HEK293 (cell line): ENCODE data around the gene ZSCAN31.

Experiments
- YY1 ChIP-seq: fragments of 450-650 bp; formaldehyde crosslinking; IDR thresholded peaks from 2 replicates; pipeline ENCODE4 v1.5.1; 2018; ENCODE audit warnings: missing biosample characterization, missing genetic modification characterization
- ZNF114 ChIP-seq: fragments of 450-650 bp; formaldehyde crosslinking; IDR thresholded peaks from 2 replicates; pipeline ENCODE4 v1.5.0; 2017; ENCODE audit warnings: missing biosample characterization, missing genetic modification characterization
- ZNF596 ChIP-seq: fragments of 450-650 bp; IDR thresholded peaks from 2 replicates; pipeline ENCODE4 v1.5.0; 2018; ENCODE audit warnings: missing biosample characterization, mild to moderate bottlenecking, missing genetic modification characterization, moderate library complexity
- ZNF768 ChIP-seq: fragments of 450-650 bp; formaldehyde crosslinking; IDR thresholded peaks from 2 replicates; pipeline ENCODE4 v1.5.1; 2018; ENCODE audit warnings: missing biosample characterization, mild to moderate bottlenecking, missing genetic modification characterization
- TF ChIP-seq, protein P1 (sequence below): fragments of 450-650 bp; formaldehyde crosslinking; IDR thresholded peaks from 2 replicates; pipeline ENCODE4 v1.5.1; 2016; ENCODE audit warnings: missing biosample characterization, missing genetic modification characterization
- TF ChIP-seq, protein P2 (sequence below): fragments of 450-650 bp; formaldehyde crosslinking; IDR thresholded peaks from 2 replicates; pipeline ENCODE4 v1.5.1; 2016; ENCODE audit warnings: missing biosample characterization, missing genetic modification characterization
- TF ChIP-seq, protein P3 (sequence below): fragments of 450-650 bp; formaldehyde crosslinking; IDR thresholded peaks from 2 replicates; pipeline ENCODE4 v1.5.1; 2016; ENCODE audit warnings: missing biosample characterization, missing genetic modification characterization, low read depth
- TF ChIP-seq, protein P4 (sequence below): fragments of 450-650 bp; formaldehyde crosslinking; IDR thresholded peaks from 2 replicates; pipeline ENCODE4 v1.5.1; 2016; ENCODE audit warnings: missing biosample characterization, missing genetic modification characterization

DNA sequence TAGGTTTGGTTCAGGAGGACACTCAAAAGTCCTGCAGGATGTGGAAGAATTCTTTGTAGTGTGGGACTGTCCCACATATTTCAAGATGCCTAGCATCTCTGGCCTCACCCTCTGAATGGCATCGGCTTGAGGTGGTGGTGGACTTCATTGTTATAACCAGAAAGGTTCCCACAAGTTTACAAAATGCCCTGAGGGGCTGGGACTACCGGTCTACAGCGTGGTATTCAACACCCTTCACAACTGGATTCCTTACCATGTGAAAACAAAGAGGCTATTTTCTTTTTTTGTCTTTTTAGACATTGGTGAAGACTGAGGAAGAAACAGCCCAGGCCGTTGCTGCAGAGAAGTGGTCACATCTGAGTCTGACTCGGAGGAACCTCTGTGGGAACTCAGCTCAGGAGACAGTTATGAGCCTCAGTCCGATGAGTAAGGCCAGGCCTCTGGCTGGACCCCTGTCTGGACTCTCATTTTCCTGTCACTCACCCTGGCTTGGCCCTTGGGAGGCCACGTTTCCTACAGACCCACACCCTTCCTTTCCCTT is 39.4 kb downstream of the ZSCAN31 start:
- TF ChIP-seq ZNF596 (tag by site-specific recombination) (no peak), YY1 (tag by site-specific recombination) (no peak), ZNF114 (tag by site-specific recombination) (no peak), ZNF768 (no peak)
- TF ChIP-seq, protein P1, sequence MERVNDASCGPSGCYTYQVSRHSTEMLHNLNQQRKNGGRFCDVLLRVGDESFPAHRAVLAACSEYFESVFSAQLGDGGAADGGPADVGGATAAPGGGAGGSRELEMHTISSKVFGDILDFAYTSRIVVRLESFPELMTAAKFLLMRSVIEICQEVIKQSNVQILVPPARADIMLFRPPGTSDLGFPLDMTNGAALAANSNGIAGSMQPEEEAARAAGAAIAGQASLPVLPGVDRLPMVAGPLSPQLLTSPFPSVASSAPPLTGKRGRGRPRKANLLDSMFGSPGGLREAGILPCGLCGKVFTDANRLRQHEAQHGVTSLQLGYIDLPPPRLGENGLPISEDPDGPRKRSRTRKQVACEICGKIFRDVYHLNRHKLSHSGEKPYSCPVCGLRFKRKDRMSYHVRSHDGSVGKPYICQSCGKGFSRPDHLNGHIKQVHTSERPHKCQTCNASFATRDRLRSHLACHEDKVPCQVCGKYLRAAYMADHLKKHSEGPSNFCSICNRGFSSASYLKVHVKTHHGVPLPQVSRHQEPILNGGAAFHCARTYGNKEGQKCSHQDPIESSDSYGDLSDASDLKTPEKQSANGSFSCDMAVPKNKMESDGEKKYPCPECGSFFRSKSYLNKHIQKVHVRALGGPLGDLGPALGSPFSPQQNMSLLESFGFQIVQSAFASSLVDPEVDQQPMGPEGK (tag by site-specific recombination) = no peak
- TF ChIP-seq, protein P2, sequence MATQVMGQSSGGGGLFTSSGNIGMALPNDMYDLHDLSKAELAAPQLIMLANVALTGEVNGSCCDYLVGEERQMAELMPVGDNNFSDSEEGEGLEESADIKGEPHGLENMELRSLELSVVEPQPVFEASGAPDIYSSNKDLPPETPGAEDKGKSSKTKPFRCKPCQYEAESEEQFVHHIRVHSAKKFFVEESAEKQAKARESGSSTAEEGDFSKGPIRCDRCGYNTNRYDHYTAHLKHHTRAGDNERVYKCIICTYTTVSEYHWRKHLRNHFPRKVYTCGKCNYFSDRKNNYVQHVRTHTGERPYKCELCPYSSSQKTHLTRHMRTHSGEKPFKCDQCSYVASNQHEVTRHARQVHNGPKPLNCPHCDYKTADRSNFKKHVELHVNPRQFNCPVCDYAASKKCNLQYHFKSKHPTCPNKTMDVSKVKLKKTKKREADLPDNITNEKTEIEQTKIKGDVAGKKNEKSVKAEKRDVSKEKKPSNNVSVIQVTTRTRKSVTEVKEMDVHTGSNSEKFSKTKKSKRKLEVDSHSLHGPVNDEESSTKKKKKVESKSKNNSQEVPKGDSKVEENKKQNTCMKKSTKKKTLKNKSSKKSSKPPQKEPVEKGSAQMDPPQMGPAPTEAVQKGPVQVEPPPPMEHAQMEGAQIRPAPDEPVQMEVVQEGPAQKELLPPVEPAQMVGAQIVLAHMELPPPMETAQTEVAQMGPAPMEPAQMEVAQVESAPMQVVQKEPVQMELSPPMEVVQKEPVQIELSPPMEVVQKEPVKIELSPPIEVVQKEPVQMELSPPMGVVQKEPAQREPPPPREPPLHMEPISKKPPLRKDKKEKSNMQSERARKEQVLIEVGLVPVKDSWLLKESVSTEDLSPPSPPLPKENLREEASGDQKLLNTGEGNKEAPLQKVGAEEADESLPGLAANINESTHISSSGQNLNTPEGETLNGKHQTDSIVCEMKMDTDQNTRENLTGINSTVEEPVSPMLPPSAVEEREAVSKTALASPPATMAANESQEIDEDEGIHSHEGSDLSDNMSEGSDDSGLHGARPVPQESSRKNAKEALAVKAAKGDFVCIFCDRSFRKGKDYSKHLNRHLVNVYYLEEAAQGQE = no peak
- TF ChIP-seq, protein P3, sequence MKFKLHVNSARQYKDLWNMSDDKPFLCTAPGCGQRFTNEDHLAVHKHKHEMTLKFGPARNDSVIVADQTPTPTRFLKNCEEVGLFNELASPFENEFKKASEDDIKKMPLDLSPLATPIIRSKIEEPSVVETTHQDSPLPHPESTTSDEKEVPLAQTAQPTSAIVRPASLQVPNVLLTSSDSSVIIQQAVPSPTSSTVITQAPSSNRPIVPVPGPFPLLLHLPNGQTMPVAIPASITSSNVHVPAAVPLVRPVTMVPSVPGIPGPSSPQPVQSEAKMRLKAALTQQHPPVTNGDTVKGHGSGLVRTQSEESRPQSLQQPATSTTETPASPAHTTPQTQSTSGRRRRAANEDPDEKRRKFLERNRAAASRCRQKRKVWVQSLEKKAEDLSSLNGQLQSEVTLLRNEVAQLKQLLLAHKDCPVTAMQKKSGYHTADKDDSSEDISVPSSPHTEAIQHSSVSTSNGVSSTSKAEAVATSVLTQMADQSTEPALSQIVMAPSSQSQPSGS = no peak
- TF ChIP-seq, protein P4, sequence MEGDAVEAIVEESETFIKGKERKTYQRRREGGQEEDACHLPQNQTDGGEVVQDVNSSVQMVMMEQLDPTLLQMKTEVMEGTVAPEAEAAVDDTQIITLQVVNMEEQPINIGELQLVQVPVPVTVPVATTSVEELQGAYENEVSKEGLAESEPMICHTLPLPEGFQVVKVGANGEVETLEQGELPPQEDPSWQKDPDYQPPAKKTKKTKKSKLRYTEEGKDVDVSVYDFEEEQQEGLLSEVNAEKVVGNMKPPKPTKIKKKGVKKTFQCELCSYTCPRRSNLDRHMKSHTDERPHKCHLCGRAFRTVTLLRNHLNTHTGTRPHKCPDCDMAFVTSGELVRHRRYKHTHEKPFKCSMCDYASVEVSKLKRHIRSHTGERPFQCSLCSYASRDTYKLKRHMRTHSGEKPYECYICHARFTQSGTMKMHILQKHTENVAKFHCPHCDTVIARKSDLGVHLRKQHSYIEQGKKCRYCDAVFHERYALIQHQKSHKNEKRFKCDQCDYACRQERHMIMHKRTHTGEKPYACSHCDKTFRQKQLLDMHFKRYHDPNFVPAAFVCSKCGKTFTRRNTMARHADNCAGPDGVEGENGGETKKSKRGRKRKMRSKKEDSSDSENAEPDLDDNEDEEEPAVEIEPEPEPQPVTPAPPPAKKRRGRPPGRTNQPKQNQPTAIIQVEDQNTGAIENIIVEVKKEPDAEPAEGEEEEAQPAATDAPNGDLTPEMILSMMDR (tag by site-specific recombination) = no peak
